ENCODE results near the gene CLN3.
"Not testable (repeated sequence)": the region's sequence is repeated elsewhere in the genome, so short reads cannot be mapped to it uniquely, and the experiment has no call there.

The CLN3 gene

DNA sequence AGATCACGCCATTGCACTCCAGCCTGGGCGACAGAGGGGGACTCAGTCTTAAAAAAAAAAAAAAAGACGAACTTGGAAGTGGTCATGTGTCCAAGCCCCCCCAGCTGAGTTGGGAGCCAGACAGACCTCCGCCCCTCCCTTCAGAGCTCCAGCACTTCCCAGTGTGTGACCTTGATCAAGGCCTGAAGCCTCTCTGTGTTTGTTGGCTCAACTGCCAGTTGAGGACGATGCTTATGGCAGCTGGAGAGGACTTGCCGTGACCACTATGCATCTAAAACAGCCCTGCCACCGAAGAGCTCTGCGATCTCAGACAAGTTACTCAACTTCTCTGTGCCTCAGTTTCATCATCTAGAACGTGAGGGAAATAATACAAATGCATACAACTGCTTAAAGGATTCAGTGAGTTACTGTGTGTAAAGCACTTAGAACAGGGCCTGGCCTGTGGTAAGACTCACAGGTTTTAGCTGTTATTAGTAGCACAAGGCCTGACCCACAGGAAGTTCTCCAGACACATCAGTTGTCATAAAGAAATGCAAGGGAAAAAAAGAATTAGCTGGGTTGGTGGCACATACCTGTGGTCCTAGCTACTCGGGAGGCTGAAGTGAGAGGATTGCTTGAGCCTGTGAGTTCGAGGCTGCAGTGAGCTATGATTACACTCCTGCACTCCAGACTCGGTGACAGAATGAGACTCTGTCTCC lies 21.8 kb upstream of the CLN3 start:
- DNase-seq (ENCODE audit: low spot score), result no peak

DNA sequence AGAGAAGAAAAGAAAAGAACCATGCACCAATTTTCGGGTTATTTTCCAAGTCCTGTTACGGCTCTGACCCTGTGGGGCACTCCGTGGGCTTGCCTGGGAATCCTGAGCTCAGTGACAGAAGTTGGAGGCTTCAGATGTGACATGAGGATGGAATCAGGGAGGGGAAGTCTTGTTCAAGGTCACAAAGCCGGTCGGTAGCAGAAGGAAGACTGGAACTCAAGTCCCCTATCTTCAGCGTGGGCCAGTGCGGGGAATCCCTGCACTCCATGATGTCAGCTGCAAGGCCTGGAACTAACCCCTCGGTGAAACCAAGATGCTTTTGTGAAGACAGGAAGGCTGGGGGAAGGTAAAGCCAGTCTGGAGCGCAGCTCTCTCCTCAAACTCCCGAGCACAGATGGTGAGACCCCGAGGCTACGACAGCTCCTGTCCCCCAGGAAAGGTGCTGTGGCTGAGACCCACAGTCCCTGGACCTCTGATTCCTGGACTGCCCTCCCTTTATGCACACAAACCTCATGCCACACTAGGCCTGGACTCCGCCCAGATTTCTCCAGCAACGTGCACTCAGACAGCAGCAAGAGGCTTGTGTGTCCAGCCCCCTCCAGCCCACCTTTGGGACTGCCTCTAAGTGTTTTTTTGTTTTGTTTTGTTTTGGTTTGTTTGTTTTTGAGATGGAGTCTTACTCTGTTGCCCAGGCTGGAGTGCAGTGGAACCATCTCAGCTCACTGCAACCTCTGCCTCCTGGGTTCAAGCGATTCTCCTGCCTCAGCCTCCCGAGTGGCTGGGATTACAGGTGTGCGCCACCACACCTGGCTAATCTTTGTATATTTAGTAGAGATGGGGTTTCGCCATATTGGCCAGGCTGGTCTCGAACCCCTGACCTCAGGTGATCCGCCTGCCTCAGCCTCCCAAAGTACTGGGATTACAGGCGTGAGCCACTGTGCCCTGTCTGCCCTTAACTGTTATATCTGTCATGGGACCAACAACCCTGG lies 20.2 kb upstream of the CLN3 start:
- DNase-seq (ENCODE audit: low spot score), result no peak

DNA sequence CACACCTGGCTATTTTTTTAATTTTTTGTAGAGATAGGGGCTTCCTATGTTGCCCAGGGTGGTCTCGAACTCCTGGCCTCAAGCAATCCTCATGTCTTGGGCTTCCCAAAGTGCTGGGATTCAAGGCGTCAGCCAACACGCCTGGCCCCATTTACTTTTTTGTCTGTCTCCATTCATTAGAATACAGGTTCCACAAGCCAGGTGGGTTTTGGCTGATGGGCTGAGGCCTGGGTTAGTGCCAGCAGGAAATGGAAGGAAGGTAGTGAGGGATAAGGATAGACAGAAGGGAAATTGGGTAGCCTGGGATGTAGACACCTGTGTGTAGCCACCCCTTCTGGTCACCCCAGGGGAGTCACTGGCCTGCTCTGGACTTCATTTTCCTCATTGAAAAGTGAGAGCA lies 19.2 kb upstream of the CLN3 start:
- no peak for DNase-seq (ENCODE audit: low spot score)

DNA sequence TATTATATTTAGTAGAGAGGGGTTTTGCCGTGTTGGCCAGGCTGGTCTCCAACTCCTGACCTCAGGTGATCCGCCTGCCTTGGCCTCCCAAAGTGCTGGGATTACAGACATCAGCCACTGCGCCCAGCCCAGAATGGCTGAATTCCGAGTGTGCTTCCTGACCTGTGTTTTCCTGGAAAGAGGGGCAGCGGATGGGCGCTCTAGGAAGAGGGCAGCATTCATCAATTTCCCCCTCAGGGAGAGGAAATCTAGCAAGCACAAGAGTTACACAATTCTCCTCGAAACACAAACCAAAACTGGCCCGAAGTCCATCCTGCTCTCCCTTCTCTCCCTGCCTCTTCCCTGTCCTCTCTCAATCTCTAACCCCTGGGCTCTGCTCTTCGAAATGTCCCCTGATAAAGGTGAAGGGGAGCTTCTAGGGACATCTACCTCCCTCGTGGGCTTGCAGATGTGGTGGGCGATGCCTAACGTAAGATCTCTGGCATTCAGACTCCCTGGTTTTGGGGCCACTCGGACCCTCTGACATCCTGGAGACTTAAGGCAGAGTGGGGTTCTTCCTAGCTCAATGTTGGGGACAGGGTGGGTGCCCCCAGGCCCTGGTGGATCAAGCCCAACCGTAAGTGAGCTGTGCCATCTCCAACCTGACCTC lies 13.7 kb upstream of the CLN3 start:
- no peak for DNase-seq (ENCODE audit: low spot score)

DNA sequence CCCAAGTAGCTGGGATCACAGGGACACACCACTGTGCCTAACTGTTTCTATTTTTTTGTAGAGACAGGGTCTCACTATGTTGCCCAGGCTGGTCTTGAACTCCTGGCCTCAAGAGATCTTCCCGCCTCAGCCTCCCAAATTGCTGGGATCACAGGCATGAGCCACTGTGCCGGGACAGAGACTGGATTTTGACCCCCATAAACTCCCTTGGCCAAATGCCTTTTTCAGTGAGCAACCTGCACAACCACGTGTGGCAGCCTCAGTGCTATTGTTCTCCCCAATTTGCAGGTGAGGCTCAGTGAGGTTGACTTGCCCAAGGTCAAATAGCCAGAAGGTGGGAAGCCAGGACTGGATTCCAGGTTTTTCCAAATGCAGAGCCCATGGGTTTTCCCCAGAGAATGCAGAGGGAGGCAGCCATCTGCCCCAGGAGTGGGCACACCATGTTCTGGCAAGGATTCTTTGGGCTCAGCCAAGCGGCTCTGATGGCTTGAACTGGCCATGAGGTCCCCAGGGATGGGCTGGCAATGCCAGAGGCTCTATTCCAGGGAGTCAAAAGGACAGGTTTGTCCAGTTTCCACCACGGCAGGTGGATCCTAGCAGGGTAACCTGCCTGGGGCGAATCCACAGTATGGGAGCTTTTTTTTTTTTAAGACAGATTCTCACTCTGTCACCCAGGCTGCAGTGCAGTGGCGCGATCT lies 13.0 kb upstream of the CLN3 start:
- no peak for DNase-seq (ENCODE audit: low spot score)

- peak; percentile 58 for DNase-seq (ENCODE audit: low spot score)
These were observed 11.8 kb upstream of the CLN3 start for GRCh38 chr16:28503470-28504259.

- no peak for DNase-seq (ENCODE audit: low spot score)
These were observed 10.4 kb upstream of the CLN3 start for GRCh38 chr16:28502290-28502689.

DNA sequence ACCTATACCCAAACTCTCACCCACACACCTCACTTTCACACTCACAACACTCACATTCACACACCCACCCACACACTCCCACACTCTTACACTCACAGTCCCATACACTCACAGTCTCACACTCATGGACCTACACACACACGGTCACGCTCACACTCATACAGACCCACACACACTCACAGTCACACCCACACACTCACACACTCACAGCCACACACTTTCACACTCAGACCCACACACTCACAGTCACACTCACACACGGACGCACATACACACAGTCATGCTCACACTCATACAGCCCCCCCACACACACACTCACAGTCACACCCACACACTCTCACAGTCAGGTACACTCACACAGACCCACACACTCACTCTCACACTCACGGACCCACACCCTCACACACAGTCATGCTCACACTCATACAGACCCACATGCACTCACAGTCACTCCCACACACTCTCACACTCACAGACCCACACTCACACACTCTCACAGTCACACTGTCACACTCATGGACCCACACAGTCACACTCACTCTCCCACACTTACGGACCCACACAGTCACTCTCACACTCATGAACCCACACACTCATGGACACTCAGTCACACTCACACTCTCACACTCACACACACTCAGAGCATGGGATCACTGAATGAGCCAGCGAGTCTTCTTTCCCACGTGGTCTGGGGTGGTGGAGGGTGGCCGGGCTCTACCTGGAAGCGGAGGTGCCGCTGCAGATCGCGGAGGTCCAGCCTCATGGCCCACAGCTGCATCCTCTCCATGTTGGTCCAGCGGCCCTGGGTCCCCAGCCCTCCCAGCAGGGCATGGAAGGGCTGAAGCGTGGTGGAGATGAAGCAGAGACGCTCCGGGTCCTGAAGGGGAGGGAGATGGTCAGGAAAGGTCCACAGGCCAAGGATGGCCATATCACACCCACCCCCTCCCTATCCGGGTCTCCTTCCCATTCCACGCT lies 9.7 kb upstream of the CLN3 start:
- DNase-seq (ENCODE audit: low spot score), result no peak

DNA sequence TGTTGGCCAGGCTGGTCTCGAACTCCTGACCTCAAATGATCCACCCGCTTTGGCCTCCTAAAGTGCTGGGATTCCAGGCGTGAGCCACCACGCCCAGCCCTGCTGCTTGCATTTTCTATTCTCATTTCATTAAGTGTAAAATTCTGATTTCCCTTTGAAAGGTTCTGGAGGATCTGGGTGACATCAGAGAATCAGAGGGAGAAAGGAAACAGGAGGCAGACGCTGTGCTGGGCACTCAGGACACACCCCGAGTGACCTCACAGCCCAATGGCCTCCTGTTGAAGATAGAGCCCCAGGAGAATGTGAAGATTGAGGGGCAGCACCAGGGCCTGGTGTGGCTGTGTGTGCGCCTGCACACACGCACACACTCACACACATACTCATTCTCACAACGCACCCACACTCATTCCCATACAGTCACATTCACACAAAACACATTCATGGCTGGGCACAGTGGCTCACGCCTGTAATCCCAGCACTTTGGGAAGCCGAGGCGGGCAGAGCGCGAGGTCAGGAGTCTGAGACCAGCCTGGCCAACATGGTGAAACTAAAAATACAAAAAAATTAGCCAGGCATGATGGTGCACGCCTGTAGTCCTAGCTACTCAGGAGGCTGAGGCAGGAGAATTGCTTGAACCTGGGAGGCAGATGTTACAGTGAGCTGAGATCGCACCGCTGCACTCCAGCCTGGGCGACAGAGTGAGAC lies 8.8 kb upstream of the CLN3 start:
- DNase-seq (ENCODE audit: low spot score), result not testable (repeated sequence)

DNA sequence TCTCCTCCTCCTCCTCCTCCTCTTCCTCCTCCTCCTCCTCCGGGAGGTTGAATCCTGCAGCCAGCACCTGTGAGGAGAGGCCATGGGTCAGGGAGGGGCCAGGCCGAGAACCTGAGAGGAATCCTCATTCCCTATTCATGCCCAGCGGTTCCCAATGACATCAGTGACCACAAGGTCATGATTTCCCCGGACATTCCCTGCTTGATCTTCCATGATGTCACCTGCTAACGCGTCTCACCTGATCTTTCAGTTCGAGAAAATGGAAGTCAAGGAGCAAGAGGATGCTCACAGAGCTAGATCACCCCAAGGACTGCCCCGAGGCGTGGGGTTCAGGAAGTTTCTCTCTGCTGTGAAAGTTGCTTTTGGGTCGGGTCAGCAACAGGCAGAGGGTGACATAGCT lies 8.0 kb upstream of the CLN3 start:
- DNase-seq (ENCODE audit: low spot score), result no peak

GRCh38 chr16:28498666-28499381 lies 7.0 kb upstream of the CLN3 start:
- no peak for DNase-seq (ENCODE audit: low spot score)

GRCh38 chr16:28497861-28498599 lies 6.2 kb upstream of the CLN3 start:
- no peak for DNase-seq (ENCODE audit: low spot score)

DNA sequence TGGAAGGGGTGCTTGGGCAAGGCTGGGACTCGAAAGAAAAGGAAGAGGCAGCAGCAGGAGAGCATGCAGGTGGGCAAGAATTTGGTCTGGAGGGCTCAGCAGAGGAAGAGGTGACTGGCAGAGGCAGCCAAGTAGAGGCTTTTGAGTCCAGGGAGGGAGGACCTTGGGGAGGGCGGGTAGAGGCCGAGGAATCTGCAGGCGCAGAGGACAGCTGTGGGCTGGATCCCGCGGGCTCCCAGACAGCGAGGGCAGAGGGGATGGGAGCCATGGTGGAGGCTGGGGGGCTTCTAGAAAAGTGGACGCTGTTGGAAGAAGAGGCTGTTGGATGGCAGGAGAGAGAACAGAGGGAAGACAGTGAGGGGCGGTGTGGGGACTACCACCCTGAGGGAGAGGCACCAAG lies 5.5 kb upstream of the CLN3 start:
- DNase-seq (ENCODE audit: low spot score), result no peak

DNA sequence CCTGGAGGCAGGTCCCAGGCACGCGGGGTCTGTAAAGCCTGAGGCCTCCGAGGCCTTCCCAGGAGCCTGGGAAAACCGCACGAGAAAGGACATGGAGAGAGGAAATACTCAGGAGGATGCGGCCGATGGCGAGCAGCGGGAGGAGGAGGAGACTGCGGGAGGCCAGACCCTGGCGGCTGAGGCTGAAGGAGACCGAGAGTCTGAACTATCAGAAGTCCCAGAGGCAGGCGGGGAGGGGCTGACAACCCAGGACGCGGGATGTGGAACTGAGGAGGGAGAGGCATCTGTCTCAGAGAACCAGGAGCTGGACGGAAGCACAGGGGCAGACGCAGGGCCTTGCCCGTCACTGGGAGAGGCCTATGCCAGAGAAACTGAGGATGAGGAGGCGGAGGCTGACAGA lies 5.0 kb upstream of the CLN3 start:
- DNase-seq (ENCODE audit: low spot score), result no peak

- DNase-seq (ENCODE audit: low spot score), result no peak
These were observed 4.2 kb upstream of the CLN3 start for GRCh38 chr16:28495795-28496749.

GRCh38 chr16:28495098-28495793 lies 3.4 kb upstream of the CLN3 start:
- no peak for DNase-seq (ENCODE audit: low spot score)
